ENCODE data around the gene SLC2A9.

SLC2A9 gene

GRCh38 chr4:9891056-9891455, 130.2 kb downstream of the SLC2A9 start:
- no peak overlapping the region for H3K9ac ChIP-seq (ENCODE audit: low read depth, low read length)
- H3K4me3 ChIP-seq (ENCODE audit: low read depth, low read length): no peak overlapping the region
- no peaks in the 10 kb centered on the region for H3K9me3 ChIP-seq (ENCODE audit: control insufficient read depth, insufficient read depth, low read length)
- H3K27me3 ChIP-seq (ENCODE audit: control insufficient read depth, insufficient read depth, low read length): no peaks in the 10 kb centered on the region
- H3K4me1 ChIP-seq (ENCODE audit: control insufficient read depth, insufficient read depth, low read length): no peaks in the 10 kb centered on the region
- no peaks in the 10 kb centered on the region for H3K36me3 ChIP-seq (ENCODE audit: control insufficient read depth, insufficient read depth, low read length)

GRCh38 chr4:9889306-9889705, 132.0 kb downstream of the SLC2A9 start:
- no peaks in the 10 kb centered on the region for H3K4me1 ChIP-seq (ENCODE audit: control insufficient read depth, insufficient read depth, low read length)
- no peak overlapping the region for H3K4me3 ChIP-seq (ENCODE audit: low read depth, low read length)
- H3K9ac ChIP-seq (ENCODE audit: low read depth, low read length): no peak overlapping the region
- no peaks in the 10 kb centered on the region for H3K27me3 ChIP-seq (ENCODE audit: control insufficient read depth, insufficient read depth, low read length)
- H3K36me3 ChIP-seq (ENCODE audit: control insufficient read depth, insufficient read depth, low read length): no peaks in the 10 kb centered on the region
- no peaks in the 10 kb centered on the region for H3K9me3 ChIP-seq (ENCODE audit: control insufficient read depth, insufficient read depth, low read length)

- no peak overlapping the region for H3K9ac ChIP-seq (ENCODE audit: low read depth, low read length)
- H3K9me3 ChIP-seq (ENCODE audit: control insufficient read depth, insufficient read depth, low read length): no peaks in the 10 kb centered on the region
- no peaks in the 10 kb centered on the region for H3K27me3 ChIP-seq (ENCODE audit: control insufficient read depth, insufficient read depth, low read length)
- no peaks in the 10 kb centered on the region for H3K36me3 ChIP-seq (ENCODE audit: control insufficient read depth, insufficient read depth, low read length)
- no peak overlapping the region for H3K4me3 ChIP-seq (ENCODE audit: low read depth, low read length)
- peaks cover 3% of the 10 kb centered on the region for H3K4me1 ChIP-seq (ENCODE audit: control insufficient read depth, insufficient read depth, low read length)
Measured at GRCh38 chr4:9885958-9886357, 135.3 kb downstream of the SLC2A9 start.

GRCh38 chr4:9880406-9881197, 140.7 kb downstream of the SLC2A9 start:
- Histone ChIP-seq H3K36me3 (ENCODE audit: control insufficient read depth, insufficient read depth, low read length) (no peaks in the 10 kb centered on the region), H3K9me3 (ENCODE audit: control insufficient read depth, insufficient read depth, low read length) (no peaks in the 10 kb centered on the region), H3K4me1 (ENCODE audit: control insufficient read depth, insufficient read depth, low read length) (peaks cover 3% of the 10 kb centered on the region), H3K27me3 (ENCODE audit: control insufficient read depth, insufficient read depth, low read length) (no peaks in the 10 kb centered on the region), H3K9ac (ENCODE audit: low read depth, low read length) (no peak overlapping the region), H3K4me3 (ENCODE audit: low read depth, low read length) (no peak overlapping the region)

- no peak overlapping the region for H3K9ac ChIP-seq (ENCODE audit: low read depth, low read length)
- no peaks in the 10 kb centered on the region for H3K9me3 ChIP-seq (ENCODE audit: control insufficient read depth, insufficient read depth, low read length)
- no peaks in the 10 kb centered on the region for H3K36me3 ChIP-seq (ENCODE audit: control insufficient read depth, insufficient read depth, low read length)
- H3K4me3 ChIP-seq (ENCODE audit: low read depth, low read length): no peak overlapping the region
- H3K27me3 ChIP-seq (ENCODE audit: control insufficient read depth, insufficient read depth, low read length): no peaks in the 10 kb centered on the region
- no peaks in the 10 kb centered on the region for H3K4me1 ChIP-seq (ENCODE audit: control insufficient read depth, insufficient read depth, low read length)
Measured at GRCh38 chr4:9877123-9877522, 144.2 kb downstream of the SLC2A9 start.

GRCh38 chr4:9875516-9875915, 145.8 kb downstream of the SLC2A9 start:
- no peaks in the 10 kb centered on the region for H3K4me1 ChIP-seq (ENCODE audit: control insufficient read depth, insufficient read depth, low read length)
- H3K9ac ChIP-seq (ENCODE audit: low read depth, low read length): no peak overlapping the region

GRCh38 chr4:9874385-9874784, 146.9 kb downstream of the SLC2A9 start:
- Histone ChIP-seq H3K9me3 (ENCODE audit: control insufficient read depth, insufficient read depth, low read length) (no peaks in the 10 kb centered on the region), H3K27me3 (ENCODE audit: control insufficient read depth, insufficient read depth, low read length) (no peaks in the 10 kb centered on the region), H3K4me1 (ENCODE audit: control insufficient read depth, insufficient read depth, low read length) (no peaks in the 10 kb centered on the region), H3K36me3 (ENCODE audit: control insufficient read depth, insufficient read depth, low read length) (no peaks in the 10 kb centered on the region), H3K9ac (ENCODE audit: low read depth, low read length) (no peak overlapping the region), H3K4me3 (ENCODE audit: low read depth, low read length) (no peak overlapping the region)

More at GRCh38 chr4:9875516-9875915, 145.8 kb downstream of the SLC2A9 start:
- Histone ChIP-seq H3K36me3 (ENCODE audit: control insufficient read depth, insufficient read depth, low read length) (no peaks in the 10 kb centered on the region), H3K9me3 (ENCODE audit: control insufficient read depth, insufficient read depth, low read length) (no peaks in the 10 kb centered on the region), H3K4me3 (ENCODE audit: low read depth, low read length) (no peak overlapping the region), H3K27me3 (ENCODE audit: control insufficient read depth, insufficient read depth, low read length) (no peaks in the 10 kb centered on the region)

- Histone ChIP-seq H3K27me3 (ENCODE audit: control insufficient read depth, insufficient read depth, low read length) (no peaks in the 10 kb centered on the region), H3K36me3 (ENCODE audit: control insufficient read depth, insufficient read depth, low read length) (no peaks in the 10 kb centered on the region), H3K9ac (ENCODE audit: low read depth, low read length) (no peak overlapping the region), H3K4me1 (ENCODE audit: control insufficient read depth, insufficient read depth, low read length) (no peaks in the 10 kb centered on the region), H3K4me3 (ENCODE audit: low read depth, low read length) (no peak overlapping the region), H3K9me3 (ENCODE audit: control insufficient read depth, insufficient read depth, low read length) (no peaks in the 10 kb centered on the region)
Measured at GRCh38 chr4:9870165-9870790, 151.0 kb downstream of the SLC2A9 start.

GRCh38 chr4:9867751-9868425, 153.4 kb downstream of the SLC2A9 start:
- Histone ChIP-seq H3K36me3 (ENCODE audit: control insufficient read depth, insufficient read depth, low read length) (no peaks in the 10 kb centered on the region), H3K4me3 (ENCODE audit: low read depth, low read length) (no peak overlapping the region), H3K9ac (ENCODE audit: low read depth, low read length) (no peak overlapping the region)

GRCh38 chr4:9866931-9867330, 154.4 kb downstream of the SLC2A9 start:
- no peak overlapping the region for H3K4me3 ChIP-seq (ENCODE audit: low read depth, low read length)
- no peaks in the 10 kb centered on the region for H3K9me3 ChIP-seq (ENCODE audit: control insufficient read depth, insufficient read depth, low read length)
- H3K27me3 ChIP-seq (ENCODE audit: control insufficient read depth, insufficient read depth, low read length): no peaks in the 10 kb centered on the region
- H3K4me1 ChIP-seq (ENCODE audit: control insufficient read depth, insufficient read depth, low read length): no peaks in the 10 kb centered on the region
- H3K9ac ChIP-seq (ENCODE audit: low read depth, low read length): no peak overlapping the region
- no peaks in the 10 kb centered on the region for H3K36me3 ChIP-seq (ENCODE audit: control insufficient read depth, insufficient read depth, low read length)

More at GRCh38 chr4:9867751-9868425, 153.4 kb downstream of the SLC2A9 start:
- Histone ChIP-seq H3K4me1 (ENCODE audit: control insufficient read depth, insufficient read depth, low read length) (no peaks in the 10 kb centered on the region), H3K9me3 (ENCODE audit: control insufficient read depth, insufficient read depth, low read length) (no peaks in the 10 kb centered on the region), H3K27me3 (ENCODE audit: control insufficient read depth, insufficient read depth, low read length) (no peaks in the 10 kb centered on the region)

GRCh38 chr4:9861561-9861960, 159.7 kb downstream of the SLC2A9 start:
- Histone ChIP-seq H3K27me3 (ENCODE audit: control insufficient read depth, insufficient read depth, low read length) (no peaks in the 10 kb centered on the region), H3K9me3 (ENCODE audit: control insufficient read depth, insufficient read depth, low read length) (no peaks in the 10 kb centered on the region), H3K9ac (ENCODE audit: low read depth, low read length) (no peak overlapping the region), H3K4me1 (ENCODE audit: control insufficient read depth, insufficient read depth, low read length) (no peaks in the 10 kb centered on the region), H3K4me3 (ENCODE audit: low read depth, low read length) (no peak overlapping the region), H3K36me3 (ENCODE audit: control insufficient read depth, insufficient read depth, low read length) (no peaks in the 10 kb centered on the region)

- H3K9ac ChIP-seq (ENCODE audit: low read depth, low read length): no peak overlapping the region
Measured at GRCh38 chr4:9859810-9860209, 161.5 kb downstream of the SLC2A9 start.

More at GRCh38 chr4:9859810-9860209, 161.5 kb downstream of the SLC2A9 start:
- H3K27me3 ChIP-seq (ENCODE audit: control insufficient read depth, insufficient read depth, low read length): no peaks in the 10 kb centered on the region
- H3K9me3 ChIP-seq (ENCODE audit: control insufficient read depth, insufficient read depth, low read length): no peaks in the 10 kb centered on the region
- H3K36me3 ChIP-seq (ENCODE audit: control insufficient read depth, insufficient read depth, low read length): no peaks in the 10 kb centered on the region
- no peaks in the 10 kb centered on the region for H3K4me1 ChIP-seq (ENCODE audit: control insufficient read depth, insufficient read depth, low read length)
- H3K4me3 ChIP-seq (ENCODE audit: low read depth, low read length): no peak overlapping the region

Measured in iPS-15b (cell line).